Right ventricle myocardium inferior (tissue), 1 donor: ENCODE measurements around the gene HEMK1. TPM values are rescaled to one million over a fixed set of nuclear protein-coding genes. Genes with fewer than 3 reads are reported as not detected.

ENCODE experiments used
- ATAC-seq: fragments of 200-7000 bp; cut with Tn5 transposase; one replicate; pipeline ENCODE4 v1.9.1; 2020; ENCODE audit warnings: mild to moderate bottlenecking, moderate library complexity
- DNase-seq: peaks from one replicate; pipeline ENCODE4 v3.0.0; 2021; ENCODE audit errors: missing footprints
- intact Hi-C: fragments of 100-400 bp; cut with DNase I; formaldehyde crosslinking; loops from one replicate; pipeline ENCODE4 v1.11.0; 2022
- total RNA-seq: library from RNA; stranded (reverse); fragmentation: NEBNext Ultra II Directional; extraction: Animal tissue kit (Norgen Biotek cat#: 25700); gene quantifications from one replicate; pipeline ENCODE4 v1.2.1, GENCODE V29; 2021
- donor health status: DM: no; HTN: yes; CAD: no; lungs with severe emphysema.

HEMK1 gene
- total RNA-seq, 1 donor from 2014 or later: 14.0 TPM

DNA sequence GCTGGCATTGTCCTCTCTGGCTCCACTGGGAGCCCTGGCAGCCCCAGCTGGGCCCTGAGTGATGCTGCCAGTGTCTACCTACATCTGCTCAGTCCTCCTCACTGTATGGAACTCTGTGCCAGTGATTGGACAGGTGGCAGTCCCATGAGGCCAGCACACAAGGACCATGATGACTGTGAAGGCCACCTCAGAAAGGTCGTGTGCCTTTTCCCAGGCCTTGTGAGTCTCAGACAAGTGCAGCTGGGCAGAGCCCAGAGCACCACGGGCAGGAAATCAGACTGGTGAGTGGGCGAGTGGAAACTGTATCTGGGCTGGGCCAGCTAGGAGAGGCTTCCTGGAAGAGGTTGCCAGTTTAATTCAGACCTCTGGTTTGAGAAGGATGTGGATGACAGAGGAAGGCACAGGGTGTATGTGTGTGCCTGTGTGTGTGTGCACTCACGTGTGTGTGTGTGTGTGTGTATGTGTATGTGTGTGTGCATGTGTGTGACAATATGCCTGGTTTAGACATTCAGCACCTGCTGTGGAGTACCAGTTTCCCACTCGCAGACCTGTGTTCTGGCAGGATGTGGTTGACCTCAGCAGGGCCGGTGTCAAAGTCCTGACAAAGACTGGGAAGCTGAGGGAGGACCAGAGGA is 54.6 kb downstream of the HEMK1 start:
- intact Hi-C loops: no loop called here
- no peak for DNase-seq
- no peak for ATAC-seq

DNA sequence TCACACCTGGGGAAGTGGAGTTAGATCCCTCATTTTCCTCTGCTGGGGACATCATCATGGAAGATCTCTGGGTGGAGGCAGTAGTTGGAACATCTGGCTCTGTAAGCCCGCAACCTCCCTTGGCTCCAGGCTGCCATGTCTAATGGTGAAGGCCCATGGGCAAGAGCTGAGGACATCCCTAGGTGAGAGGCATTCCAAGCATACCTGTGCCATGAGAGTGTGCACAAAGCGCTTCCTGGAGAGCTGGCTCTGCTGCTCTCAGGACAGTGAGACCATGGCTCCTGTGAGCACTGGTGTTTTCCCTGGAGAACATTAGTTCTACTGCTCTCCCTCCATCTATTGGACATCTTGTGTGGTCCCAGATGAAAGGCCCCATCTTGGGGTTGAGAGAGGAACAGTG is 55.3 kb downstream of the HEMK1 start:
- no peak for DNase-seq
- no peak for ATAC-seq
- intact Hi-C loops: loop anchor here (1.0 kb wide), 1 partner anchor 25 kb away; no protein-coding TSS in a partner anchor

DNA sequence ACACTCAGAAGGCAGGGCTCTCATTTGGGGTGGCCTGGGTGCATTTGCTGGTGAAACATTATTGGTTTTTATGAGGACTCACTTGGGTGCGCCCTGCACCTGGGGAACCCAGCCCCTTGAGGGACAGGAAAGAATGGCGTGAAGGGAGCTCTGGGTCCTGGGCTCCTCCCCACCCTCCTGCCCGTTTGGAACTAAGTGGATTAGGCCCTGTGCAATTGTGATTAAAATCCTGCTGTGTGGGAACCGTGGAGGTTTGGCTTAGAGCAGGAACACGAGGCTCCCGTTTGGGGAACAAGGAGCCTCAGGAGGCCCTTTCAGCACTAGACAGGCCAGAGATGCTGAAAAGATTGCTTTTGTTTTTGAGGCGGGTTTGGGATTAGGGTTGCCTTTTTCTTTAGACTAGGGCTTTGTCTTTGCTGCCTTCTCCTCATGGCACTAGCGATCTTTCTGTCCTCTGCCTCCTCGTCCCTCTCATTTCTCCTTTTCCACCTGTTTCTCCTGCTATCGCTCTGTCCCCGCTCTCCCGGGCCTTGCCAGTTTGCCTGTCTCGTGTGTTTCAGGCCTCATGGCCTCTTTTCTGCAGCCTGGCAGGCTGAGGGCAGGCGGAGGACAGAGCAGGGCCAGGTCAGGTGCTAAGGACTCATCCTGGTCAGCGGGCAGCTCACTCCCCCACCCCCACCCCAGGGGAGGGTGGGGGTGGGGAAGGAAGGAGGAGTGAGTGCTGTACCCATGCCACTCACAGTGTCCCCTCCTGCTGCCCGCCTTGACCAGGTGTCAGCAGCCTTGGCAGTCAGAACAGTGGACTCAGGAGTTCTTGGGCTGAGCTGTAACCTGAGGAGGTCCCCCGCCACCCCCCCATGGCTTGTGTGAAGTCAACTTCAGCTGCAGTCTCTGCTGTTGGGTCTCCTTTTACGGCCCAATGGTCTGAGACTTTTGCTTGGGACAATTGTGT is 56.2 kb downstream of the HEMK1 start:
- no peak for ATAC-seq
- intact Hi-C loops: loop anchor here (1.0 kb wide), 1 partner anchor 24 kb away; no protein-coding TSS in a partner anchor
- no peak for DNase-seq

DNA sequence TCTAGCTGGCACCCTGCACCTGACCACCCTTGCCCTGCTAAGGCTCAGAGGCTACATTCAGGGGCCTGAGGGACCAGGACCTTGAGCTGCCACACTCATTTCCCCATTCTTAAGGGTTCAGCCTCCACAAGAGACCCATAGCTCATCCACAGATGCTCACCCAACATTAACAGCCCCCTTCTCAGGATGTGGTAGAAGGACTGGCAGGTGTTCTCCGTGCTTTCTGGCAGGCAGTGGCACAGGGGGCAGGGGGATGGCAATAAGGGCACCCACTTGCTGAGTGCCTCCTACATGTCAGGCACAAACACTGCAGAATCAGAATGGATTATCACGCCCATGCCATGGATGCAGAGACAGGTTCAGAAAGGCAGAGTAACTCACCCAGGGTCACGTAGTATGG is 57.1 kb downstream of the HEMK1 start:
- ATAC-seq (no peak), DNase-seq (no peak)
- intact Hi-C loops: no loop called here

DNA sequence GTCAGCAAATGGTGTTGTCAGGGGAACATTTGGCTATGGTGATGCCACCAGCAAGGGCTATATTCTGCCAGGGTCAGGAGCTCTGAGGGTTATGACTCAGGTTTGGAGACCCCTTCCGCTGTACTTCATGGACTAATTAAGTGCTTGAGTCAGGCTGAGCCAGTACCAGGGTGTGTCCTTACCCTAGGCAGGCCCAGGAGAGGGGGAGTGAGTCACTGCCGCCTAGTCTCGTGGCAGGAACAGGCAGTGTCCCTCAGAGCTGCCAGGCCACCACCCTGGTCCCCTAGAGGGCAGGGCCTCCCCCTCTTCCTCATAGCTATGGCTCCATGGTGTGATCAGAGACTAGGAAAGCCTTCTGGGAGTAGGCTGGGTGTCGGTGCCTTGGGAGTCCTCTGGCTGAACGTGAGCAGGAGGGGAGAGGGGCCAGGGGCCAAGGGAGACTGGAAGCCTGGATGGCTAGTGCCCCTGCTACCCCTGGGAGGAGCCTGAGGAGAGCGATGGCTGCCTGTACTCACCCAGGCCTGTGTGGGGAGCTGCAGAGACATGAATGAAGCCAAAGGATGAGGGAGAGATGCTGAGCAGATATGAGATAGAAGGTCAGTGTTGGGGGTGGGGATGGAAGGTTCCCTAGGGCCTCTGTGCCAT is 58.2 kb downstream of the HEMK1 start:
- intact Hi-C loops: no loop called here
- DNase-seq (no peak), ATAC-seq (peak; percentile 81)

DNA sequence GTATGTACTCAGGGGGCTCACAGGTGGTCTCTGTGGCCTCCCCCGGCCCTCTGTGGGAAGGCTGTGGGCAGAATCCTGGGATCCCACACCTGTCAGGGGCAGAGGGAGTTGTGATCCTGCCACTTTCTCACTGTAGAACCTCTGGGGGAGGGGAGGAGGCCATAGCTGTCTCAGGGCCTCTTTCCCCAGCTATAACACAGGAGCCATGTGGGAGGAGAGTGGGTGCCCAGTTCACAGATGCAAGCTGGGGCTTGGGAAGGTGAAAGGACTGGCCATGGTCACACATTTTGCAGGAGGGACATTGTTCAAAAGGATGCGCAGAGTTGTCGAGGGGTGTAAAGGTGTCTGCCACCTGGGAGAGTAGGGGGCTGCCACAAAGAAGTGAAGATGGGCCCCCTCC is 59.3 kb downstream of the HEMK1 start:
- no peak for ATAC-seq
- peak; percentile 34 for DNase-seq
- intact Hi-C loops: no loop called here

DNA sequence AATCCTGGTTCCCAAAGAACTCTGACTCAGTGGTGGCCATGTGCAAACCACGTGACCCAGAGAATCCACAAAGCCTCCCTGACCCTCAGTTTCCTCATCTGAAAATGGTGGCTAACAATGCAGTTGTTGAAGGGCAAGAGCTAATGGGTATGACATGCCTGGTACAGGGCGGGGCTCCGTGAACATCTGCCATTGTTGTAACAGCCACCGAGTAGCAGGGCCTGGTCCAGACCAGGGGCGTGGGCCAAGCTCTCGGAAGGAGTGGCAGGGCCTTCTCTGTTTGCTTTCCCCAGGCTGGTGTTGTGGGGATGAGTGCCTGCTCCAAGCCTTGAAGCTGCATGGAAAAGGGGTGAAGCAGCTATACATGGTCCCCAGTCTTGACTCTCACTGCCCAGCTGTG is 61.1 kb downstream of the HEMK1 start:
- ATAC-seq: no peak
- intact Hi-C loops: no loop called here
- DNase-seq: no peak

DNA sequence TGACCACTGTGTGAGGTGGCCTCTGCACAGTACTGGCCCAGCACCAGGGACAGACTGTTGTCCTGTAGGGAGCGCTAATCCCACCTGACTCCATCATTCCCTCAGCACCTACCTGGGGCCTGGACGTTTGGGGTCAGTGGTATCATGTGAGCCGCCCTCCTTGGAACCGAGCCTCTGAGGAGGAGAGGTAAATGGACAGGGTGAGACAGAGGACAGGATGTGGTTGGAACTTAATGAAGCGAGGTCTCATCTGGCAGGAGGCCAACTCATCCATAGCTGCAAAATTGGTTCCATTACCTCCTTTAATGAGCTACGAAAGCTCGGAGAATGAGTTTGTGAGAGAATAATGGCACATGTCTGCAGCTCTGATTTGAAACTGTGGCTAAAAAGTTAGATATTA is 61.6 kb downstream of the HEMK1 start:
- ATAC-seq: no peak
- DNase-seq: no peak
- intact Hi-C loops: no loop called here

DNA sequence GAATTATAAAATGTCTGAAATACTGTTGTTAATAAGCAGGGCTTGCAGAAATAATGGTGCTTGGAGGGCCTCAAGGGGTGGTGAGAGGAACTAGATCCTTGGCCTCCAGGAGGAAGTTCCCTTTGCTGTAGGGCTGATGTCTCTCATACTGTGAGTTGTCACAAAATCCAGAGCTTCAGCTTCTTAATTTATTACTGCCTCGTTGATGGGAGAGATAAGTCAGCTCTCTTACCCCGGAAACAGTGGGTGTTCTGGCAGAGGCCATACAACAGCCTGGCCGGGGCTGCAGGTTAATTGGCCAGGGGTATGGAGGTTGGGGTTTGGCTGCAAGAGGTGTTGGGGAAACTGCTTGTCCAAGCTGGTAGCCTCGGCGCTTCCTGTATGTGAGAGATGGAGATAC is 63.1 kb downstream of the HEMK1 start:
- ATAC-seq (no peak), DNase-seq (no peak)
- intact Hi-C loops: no loop called here

DNA sequence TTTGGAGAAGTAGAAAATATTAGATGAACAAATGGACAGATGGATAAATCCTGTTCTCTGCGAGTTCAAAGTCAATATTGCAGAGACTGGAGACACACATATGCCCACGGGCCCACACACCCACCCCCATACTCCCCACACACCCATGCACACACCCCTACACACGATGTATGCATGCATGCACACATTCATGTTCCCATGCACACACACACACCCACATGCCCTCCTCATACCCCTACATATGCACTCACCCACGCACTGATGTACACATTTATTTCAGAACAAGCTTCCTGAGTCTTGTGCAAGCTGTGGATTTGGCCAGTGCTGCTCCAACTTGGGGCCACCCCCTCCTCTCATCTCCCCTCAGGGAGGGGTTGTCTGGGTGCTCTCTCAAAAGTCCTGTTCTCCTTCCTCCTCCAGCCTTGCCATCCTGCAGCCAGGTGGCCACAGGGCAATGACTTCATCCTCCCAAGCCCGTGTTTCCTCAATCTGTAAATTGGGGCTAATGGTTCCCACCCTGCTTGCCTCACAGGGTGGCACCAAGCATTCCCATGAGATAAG is 64.0 kb downstream of the HEMK1 start:
- intact Hi-C loops: no loop called here
- DNase-seq: no peak
- no peak for ATAC-seq

DNA sequence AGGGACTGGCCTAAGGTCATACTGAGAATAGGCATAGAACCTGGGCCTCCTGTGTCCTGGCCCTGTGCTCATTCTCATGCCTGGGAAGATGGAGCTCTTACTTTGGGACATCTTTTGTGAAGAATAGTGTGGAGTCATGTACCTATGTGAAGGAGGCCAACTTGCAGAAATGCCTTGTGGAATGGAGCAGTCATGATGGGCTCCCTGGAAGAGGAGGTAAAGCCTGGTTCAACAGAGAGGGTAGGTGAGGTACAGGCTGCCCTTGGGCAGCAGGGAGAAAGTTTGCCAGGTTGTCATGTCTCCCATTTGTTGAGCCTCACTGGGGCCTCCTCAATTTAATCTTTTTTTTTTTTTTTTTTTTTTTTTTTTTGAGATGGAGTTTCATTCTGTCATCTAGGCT is 65.7 kb downstream of the HEMK1 start:
- intact Hi-C loops: no loop called here
- no peak for DNase-seq
- no peak for ATAC-seq

DNA sequence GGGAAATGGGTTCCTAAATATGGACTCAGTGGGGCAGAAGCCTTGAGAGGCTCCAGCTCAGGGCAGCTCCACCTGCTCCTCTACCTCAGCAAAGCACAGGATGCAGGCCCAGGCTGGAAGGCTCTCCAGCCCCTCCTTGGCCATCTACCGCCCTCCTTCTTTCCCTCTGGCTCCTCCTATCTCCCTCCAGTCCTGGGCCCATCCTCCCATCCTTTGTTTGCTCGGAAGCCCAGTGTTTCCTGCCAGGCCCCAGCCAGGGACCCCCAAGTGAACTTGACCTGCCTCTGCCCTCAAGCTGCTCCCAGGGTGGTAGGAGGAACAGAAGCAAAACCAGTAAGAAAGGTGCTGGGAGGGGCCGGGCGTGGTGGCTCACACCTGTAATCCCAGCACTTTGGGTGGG is 67.7 kb downstream of the HEMK1 start:
- no peak for DNase-seq
- intact Hi-C loops: no loop called here
- ATAC-seq: no peak

DNA sequence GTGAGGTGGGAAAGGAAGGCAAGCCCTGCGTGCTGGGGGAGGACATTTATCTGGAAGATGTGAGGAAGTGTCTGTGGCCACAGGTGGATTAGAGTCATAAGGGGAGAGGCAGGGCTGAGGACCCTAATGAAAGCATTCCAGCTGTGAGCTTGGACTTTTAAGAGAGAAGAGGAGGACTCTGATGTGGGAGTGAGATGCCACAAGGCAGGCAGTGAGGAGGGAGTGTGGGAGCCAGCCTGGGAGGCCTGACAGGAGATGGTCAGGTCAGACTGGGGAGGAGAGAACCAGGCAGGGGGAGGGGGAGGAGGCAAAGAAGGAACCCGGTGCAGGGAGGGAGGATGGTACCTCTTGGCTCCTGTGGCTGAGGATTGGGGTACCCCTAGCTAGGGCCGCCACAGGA is 68.6 kb downstream of the HEMK1 start:
- no peak for DNase-seq
- ATAC-seq: peak; percentile 23
- intact Hi-C loops: no loop called here

DNA sequence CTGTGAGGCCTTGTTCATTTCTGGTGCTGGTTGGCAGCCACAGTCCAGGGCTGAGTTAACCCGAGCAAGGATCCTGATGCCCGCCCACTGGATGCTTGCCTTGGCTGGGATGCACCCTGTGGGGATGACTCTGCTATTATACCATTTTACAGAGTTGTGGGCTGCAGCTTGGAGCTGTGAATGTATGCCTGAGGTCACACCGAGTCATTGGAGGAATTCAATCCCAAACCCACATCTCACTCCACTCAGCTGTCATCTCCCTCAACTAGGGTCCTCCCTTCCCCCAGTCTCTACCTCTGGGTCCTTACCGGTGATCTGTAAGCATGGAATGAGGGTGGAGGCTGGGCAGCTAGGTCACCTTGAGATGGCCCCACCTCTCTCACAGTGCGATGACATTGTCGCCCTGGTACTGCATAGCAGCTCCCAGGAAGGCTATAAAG is 69.8 kb downstream of the HEMK1 start:
- intact Hi-C loops: no loop called here
- ATAC-seq (peak; percentile 29), DNase-seq (no peak)

DNA sequence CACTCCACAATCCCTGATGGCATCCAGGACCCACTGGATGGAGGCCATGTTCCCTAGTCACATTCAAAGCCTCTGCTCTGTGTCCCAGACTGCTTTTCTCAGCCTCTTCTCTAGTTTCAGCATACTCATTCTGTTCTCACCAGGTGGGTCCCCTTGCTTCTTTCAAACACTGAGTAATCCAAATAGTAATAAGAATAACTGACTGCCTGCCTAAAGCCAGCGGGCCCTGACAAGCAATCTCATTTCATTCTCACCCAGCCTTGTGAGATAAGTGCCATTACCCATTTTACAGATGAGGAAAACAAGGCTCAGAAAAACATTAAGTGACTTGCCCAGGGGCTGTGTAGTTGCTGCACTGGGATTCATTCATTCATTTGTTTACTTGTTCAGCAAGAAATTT is 73.1 kb downstream of the HEMK1 start:
- intact Hi-C loops: no loop called here
- ATAC-seq (no peak), DNase-seq (no peak)

DNA sequence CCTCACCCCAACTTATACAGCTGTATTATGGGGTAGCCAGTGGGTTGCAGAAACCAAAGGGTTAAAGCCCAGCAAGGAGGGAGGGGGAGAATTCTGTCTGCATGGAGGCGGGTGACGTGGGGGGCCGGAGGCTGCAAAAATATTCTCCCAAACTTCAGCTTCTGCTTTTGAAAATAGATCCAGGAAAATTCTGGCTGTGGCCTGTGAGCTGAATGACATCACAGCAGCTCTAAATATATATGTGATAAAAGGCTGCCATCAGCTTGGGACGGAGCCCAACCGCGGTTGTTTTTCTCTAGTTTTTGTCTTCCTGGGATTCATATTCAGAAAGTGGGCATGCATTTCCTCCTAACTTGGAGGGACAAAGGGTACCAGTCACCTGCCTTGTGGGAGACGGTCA is 75.2 kb downstream of the HEMK1 start:
- ATAC-seq: no peak
- DNase-seq: no peak

DNA sequence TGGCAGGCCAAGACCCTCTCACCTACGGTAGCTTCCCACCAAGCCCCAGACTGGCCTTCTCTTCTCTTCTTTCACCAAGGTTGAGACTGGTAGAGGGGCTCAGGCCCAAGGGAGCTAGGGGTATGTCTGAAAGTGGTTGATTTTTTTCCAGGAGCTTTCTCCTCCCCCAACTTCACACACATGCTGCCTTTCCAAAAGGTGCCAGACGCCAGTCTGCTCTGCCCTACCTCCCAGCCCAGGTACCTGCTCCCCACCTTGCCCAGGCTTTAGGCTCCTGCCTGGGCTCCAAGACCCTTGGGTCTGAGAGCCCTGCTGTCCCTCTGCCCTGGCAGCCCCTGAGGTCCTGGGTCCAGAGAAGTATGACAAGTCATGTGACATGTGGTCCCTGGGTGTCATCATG is 76.1 kb downstream of the HEMK1 start:
- intact Hi-C loops: no loop called here
- ATAC-seq (no peak), DNase-seq (no peak)

More for the DNA sequence above, 75.2 kb downstream of the HEMK1 start:
- intact Hi-C loops: no loop called here
